ENCODE data around the gene VWA2.

Gene VWA2

DNA sequence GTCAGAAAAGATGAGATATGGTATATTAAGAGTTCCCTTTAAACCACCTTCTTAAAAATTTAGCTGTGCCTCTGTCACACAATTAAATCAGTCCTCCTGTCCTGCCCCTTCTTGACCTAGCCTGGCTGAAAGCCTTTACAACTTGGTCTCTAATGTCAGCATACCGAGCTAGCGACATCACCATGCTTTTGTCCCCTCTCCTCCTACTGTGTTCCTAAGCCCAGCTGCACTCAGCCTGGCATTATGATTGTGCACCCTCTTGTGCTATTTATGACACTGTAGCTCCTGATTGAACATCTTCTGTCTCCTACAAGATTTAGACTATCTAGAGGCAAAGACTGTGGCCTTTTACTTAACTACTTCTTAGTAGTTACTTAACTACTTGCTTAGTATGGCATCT is 30.7 kb upstream of the VWA2 start:
- TF ChIP-seq ZFX (IDR thresholded peaks at IDR 0.05; ENCODE audit: borderline replicate concordance): no peak
- TF ChIP-seq CTCF (IDR thresholded peaks at IDR 0.05): no peak
- H3K27ac ChIP-seq: no peak overlapping the region

- no peak for TF ChIP-seq ZFX (IDR thresholded peaks at IDR 0.05; ENCODE audit: borderline replicate concordance)
- TF ChIP-seq CTCF (IDR thresholded peaks at IDR 0.05): no peak
- no peak overlapping the region for H3K27ac ChIP-seq
These were observed 26.9 kb upstream of the VWA2 start for GRCh38 chr10:114212153-114212552.

GRCh38 chr10:114215033-114215432 is 24.0 kb upstream of the VWA2 start:
- no peak overlapping the region for H3K27ac ChIP-seq
- TF ChIP-seq ZFX (IDR thresholded peaks at IDR 0.05; ENCODE audit: borderline replicate concordance): no peak
- TF ChIP-seq CTCF (IDR thresholded peaks at IDR 0.05): no peak

- TF ChIP-seq ZFX (IDR thresholded peaks at IDR 0.05; ENCODE audit: borderline replicate concordance) (no peak), CTCF (IDR thresholded peaks at IDR 0.05) (no peak)
These were observed 18.8 kb upstream of the VWA2 start for GRCh38 chr10:114220281-114220680.

GRCh38 chr10:114221235-114221634 is 17.8 kb upstream of the VWA2 start:
- no peak overlapping the region for H3K27ac ChIP-seq
- no peak for TF ChIP-seq CTCF (IDR thresholded peaks at IDR 0.05)
- TF ChIP-seq ZFX (IDR thresholded peaks at IDR 0.05; ENCODE audit: borderline replicate concordance): no peak

More at GRCh38 chr10:114220281-114220680, 18.8 kb upstream of the VWA2 start:
- H3K27ac ChIP-seq: no peak overlapping the region

DNA sequence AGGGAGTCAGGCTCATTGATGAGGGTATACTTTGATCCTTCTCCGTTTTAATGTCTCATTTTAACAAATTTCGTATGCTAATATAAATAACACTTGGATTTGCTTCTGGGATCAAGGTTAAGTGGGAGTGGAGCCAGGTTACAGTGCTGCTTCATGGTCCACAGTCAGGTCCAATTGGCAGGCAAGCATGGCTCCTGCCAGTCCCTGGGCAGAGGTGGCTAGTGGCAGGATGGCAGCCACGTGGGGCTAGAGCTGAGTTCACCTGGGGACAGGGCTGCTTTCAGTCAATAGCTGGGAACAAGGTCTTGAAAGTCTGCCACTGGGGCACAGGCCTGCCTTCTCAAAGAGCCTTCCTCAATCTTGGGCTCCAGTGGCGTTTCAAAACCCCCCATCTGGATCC is 16.0 kb upstream of the VWA2 start:
- H3K27ac ChIP-seq: no peak overlapping the region
- TF ChIP-seq CTCF (IDR thresholded peaks at IDR 0.05) (no peak), ZFX (IDR thresholded peaks at IDR 0.05; ENCODE audit: borderline replicate concordance) (no peak)

DNA sequence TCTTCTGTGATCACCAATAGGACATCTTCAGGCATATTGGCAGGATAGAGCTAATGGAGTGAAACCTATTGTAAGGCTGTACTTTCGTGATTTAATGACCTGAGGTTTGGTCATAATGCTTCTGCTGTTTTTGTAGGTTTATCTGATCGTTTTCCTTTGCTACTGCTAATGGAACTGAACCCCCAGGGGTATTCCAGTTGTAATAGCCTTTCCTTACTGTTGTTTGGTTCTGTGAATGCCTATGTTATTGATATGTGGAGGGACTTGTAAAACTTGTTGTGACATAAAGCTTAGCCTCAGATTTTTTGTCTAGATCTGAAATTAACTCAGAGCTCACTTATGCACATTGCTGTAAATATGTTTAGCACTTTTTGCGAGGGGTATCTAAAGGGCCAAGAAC is 10.9 kb upstream of the VWA2 start:
- TF ChIP-seq ZFX (IDR thresholded peaks at IDR 0.05; ENCODE audit: borderline replicate concordance) (no peak), CTCF (IDR thresholded peaks at IDR 0.05) (no peak)

More for the DNA sequence above, 10.9 kb upstream of the VWA2 start:
- no peak overlapping the region for H3K27ac ChIP-seq
